ENCODE data around the gene RRM2. TPM values are rescaled to one million over a fixed set of nuclear protein-coding genes. Genes with fewer than 3 reads are reported as not detected.
"Not testable (repeated sequence)": the region's sequence is repeated elsewhere in the genome, so short reads cannot be mapped to it uniquely, and the experiment has no call there.

Gene RRM2
- total RNA-seq, 2 experiments from 2014 or later: 546 to 570 TPM

DNA sequence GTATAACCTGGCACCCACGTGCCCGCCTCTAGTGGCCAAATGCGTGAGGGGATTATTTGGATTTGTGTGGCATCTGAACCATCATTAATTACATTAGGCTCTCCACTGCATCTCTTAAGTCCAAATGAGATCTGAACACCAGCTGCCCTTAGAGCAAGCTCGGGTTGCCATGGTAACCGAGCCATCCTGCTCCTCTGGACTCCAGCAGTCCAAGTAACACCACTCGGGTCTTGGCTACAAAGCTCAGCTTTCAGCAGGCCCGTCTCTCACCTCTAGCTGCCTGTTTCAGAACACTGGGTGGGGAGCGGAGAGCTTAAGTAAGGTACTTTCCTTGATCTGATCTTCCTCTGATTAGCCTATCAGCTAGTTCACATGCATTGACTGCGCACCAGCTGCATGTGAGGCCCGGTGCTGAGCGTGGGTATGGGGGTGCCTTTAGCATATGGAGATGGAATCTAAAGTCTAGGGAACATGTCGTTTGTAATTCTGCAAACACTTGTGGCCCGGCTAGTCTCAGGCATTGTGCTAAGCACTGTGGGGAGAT is 28.2 kb upstream of the RRM2 start:
- H3K27ac Mint-ChIP-seq: no peak overlapping the region
- ChIA-PET CTCF (interaction anchor here (6.2 kb wide), 1 partner anchor 22 kb away, joined by 100 read pairs; no protein-coding TSS in a partner anchor), POLR2A (interaction anchor here (0.7 kb wide), 1 partner anchor 15 kb away, joined by 3 read pairs; no protein-coding TSS in a partner anchor)
- H3K9me3 Mint-ChIP-seq: peaks cover 6% of the 10 kb centered on the region
- no peak overlapping the region for H3K4me3 Mint-ChIP-seq
- H3K27me3 Mint-ChIP-seq: peaks cover 43% of the 10 kb centered on the region
- H3K36me3 Mint-ChIP-seq (ENCODE audit: low read depth): peaks cover 2% of the 10 kb centered on the region
- H3K4me1 Mint-ChIP-seq: peaks cover 16% of the 10 kb centered on the region
- no peak for DNase-seq

DNA sequence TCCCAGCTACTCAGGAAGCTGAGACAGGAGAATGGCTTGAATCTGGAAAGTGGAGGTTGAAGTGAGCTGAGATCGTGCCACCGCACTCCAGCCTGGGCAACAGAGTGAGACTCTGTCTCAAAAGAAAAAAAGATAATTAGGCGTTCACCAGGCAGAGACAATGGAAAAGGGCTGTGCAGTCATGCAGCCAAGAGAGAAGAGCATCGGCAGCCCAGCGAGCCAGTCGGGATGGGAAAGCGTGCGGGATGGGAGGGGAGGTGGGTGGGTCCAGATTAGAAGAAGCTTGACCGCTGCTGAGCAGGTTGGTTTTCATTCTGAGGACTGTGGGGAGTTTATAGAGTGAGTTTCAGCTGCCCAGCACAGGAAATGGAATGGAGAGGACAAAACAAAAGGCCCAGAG is 27.4 kb upstream of the RRM2 start:
- peaks cover 36% of the 10 kb centered on the region for H3K27me3 Mint-ChIP-seq
- no peak overlapping the region for H3K27ac Mint-ChIP-seq

DNA sequence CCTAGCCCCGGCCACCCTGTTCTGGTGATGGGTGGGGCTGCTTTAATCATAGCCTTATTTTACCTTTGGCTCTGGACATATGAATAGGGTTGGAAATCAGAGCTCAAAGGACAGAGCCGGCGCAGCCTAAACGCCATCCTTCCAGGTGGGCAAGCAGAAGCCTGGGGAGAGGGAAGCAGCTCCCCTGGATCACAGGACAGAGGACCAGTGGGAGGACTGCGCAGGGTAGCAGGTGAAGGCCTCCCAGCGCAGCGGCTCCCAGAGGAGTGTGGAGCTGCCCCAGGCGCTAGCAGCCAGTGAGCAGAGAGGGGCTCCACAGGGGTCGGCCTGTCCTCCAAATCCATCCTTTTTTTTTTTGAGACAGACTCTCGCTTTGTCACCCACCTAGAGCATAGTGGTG is 25.9 kb upstream of the RRM2 start:
- Mint-ChIP-seq H3K27me3 (peaks cover 36% of the 10 kb centered on the region), H3K4me3 (no peak overlapping the region), H3K27ac (no peak overlapping the region), H3K4me1 (peaks cover 13% of the 10 kb centered on the region), H3K36me3 (ENCODE audit: low read depth) (no peaks in the 10 kb centered on the region), H3K9me3 (peaks cover 6% of the 10 kb centered on the region)
- ChIA-PET POLR2A (interaction anchor here (0.9 to 1.8 kb wide), 7 partner anchors 18 to 37 kb away, joined by 4 to 7 read pairs (median 5); no protein-coding TSS in a partner anchor), CTCF (interaction anchor here (0.7 to 6.2 kb wide), 20 partner anchors 8 to 350 kb away, joined by 3 to 100 read pairs (median 5); no protein-coding TSS in a partner anchor)
- DNase-seq: no peak

More for the DNA sequence above, 27.4 kb upstream of the RRM2 start:
- peaks cover 6% of the 10 kb centered on the region for H3K9me3 Mint-ChIP-seq
- no peak overlapping the region for H3K4me3 Mint-ChIP-seq
- H3K4me1 Mint-ChIP-seq: peaks cover 16% of the 10 kb centered on the region
- peaks cover 2% of the 10 kb centered on the region for H3K36me3 Mint-ChIP-seq (ENCODE audit: low read depth)
- no peak for DNase-seq
- ChIA-PET CTCF (interaction anchor here (0.6 to 6.2 kb wide), 5 partner anchors 12 to 614 kb away, joined by 3 to 100 read pairs (median 5); no protein-coding TSS in a partner anchor), POLR2A (interaction anchor here (0.7 kb wide), 1 partner anchor 16 kb away, joined by 3 read pairs; no protein-coding TSS in a partner anchor)

DNA sequence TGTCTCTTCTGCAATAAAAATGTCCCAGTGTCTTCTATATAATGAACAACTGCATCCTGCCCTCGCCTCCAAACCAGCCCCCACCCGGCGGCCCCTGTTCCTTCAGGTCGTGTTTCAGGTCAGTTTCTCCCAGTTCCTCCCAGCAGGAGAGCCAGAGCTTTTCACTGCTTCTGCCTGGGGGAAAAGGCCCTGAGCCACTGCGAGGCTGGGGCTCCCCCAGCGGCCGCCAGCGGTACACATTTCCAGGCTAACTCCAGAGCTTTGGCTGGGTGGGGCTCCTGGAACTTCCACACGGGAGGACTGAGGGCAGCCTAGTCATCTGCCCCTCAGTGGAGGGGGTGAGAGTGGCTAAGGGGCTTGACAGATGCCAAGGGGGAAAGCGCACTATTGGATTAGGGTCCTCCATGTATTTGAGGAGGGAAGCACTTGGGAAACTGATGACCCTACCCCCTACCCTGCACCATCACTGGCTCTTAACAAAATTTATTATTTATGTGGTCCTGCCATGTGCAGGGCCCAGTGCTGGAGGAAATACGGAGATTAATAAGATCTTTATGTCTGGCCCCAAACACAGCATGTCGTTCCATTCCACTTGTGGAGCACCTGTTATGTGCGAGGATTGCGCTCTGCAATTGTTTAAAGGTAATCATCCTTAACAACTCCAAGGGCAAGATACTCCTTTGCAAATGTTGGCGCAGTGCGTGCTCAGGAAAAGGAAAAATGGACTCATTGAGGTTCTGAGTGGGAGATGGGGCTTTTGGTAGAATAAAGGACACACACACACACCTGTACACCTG is 25.0 kb upstream of the RRM2 start:
- peak; percentile 41 for DNase-seq
- Mint-ChIP-seq H3K36me3 (ENCODE audit: low read depth) (no peaks in the 10 kb centered on the region), H3K27ac (no peak overlapping the region), H3K9me3 (no peaks in the 10 kb centered on the region), H3K4me1 (peaks cover 6% of the 10 kb centered on the region), H3K27me3 (peaks cover 28% of the 10 kb centered on the region), H3K4me3 (no peak overlapping the region)
- CTCF ChIA-PET: interaction anchor here (0.6 to 6.2 kb wide), 23 partner anchors 8 to 349 kb away, joined by 3 to 100 read pairs (median 5); no protein-coding TSS in a partner anchor
- POLR2A ChIA-PET: interaction anchor here (0.9 to 1.8 kb wide), 7 partner anchors 19 to 36 kb away, joined by 4 to 7 read pairs (median 5); no protein-coding TSS in a partner anchor

DNA sequence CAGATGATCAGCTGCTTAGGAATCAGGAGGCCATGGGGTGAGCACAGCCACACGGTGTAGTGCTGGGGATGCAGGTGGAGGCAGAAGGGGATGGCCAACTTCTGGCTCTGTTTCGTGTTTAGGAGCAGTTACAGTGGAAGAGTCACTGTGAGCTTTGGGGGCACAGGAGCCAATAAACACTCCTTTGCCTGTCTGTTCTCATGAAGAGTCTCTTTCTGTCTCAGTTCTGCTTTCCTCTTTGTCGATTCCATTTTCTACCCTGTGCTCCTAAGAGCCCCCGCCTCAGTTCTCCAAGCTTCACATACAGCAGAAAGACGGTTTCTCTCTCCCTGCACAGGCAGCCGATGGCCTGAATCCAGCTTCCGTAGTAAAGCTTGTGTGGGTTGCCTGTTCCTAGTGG is 21.0 kb upstream of the RRM2 start:
- Mint-ChIP-seq H3K36me3 (ENCODE audit: low read depth) (no peaks in the 10 kb centered on the region), H3K27me3 (peaks cover 11% of the 10 kb centered on the region), H3K4me1 (peaks cover 4% of the 10 kb centered on the region), H3K4me3 (no peak overlapping the region), H3K9me3 (no peaks in the 10 kb centered on the region), H3K27ac (no peak overlapping the region)
- no peak for DNase-seq
- ChIA-PET CTCF (interaction anchor here (1.0 to 1.1 kb wide), 2 partner anchors 10 to 29 kb away, joined by 3 to 4 read pairs; no protein-coding TSS in a partner anchor), POLR2A (interaction anchor here (0.9 to 1.6 kb wide), 2 partner anchors 44 to 347 kb away, joined by 3 to 4 read pairs; partner anchors contain the start of gene ODC1)

DNA sequence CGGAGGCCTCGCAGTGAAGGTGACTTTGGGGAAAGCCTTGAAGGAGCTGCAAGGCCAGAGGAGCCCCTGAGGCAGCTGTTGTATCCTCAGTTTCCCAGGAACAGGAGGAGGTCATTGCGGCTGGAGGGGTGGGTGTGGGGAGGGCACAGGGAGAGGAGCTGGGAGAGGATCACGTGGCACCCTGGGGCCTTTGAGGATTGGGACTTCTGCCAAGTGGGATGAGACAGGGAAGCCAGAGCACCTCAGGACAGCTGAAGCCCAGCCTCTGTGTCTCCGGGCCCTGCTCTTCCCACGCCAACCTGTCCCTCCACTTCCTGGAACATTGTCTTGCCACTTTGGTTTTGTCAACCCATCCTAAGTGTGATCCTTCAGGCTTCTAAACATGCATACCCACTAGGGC is 19.4 kb upstream of the RRM2 start:
- ChIA-PET POLR2A (no interaction called here), CTCF (interaction anchor here (0.5 kb wide), 1 partner anchor 32 kb away, joined by 3 read pairs; no protein-coding TSS in a partner anchor)

DNA sequence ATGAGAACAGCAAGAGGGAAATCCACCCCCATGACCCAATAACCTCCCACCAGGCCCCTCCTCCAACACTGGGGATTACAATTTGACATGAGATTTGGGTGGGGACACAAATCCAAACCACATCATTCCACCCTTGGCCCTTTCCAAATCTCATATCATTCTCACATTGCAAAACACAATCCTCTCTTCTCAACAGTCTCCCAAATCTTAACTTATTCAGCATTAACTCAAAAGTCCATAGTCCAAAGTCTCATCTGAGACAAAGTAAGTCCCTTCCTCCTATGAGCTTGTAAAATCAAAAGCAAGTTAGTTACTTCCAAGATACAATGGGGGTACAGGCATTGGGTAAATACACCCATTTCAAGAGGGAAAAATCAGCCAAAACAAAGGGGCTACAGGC is 17.6 kb upstream of the RRM2 start:
- H3K4me1 Mint-ChIP-seq; H3K27me3 Mint-ChIP-seq; POLR2A ChIA-PET; H3K36me3 Mint-ChIP-seq (ENCODE audit: low read depth); H3K9me3 Mint-ChIP-seq; DNase-seq; H3K27ac Mint-ChIP-seq; H3K4me3 Mint-ChIP-seq: not testable (repeated sequence)
- CTCF ChIA-PET: interaction anchor here (1.2 kb wide), 1 partner anchor 8 kb away, joined by 3 read pairs; no protein-coding TSS in a partner anchor

More for the DNA sequence above, 19.4 kb upstream of the RRM2 start:
- no peaks in the 10 kb centered on the region for H3K4me1 Mint-ChIP-seq
- H3K36me3 Mint-ChIP-seq (ENCODE audit: low read depth): no peaks in the 10 kb centered on the region
- H3K27me3 Mint-ChIP-seq: peaks cover 11% of the 10 kb centered on the region
- H3K27ac Mint-ChIP-seq: no peak overlapping the region
- no peak overlapping the region for H3K4me3 Mint-ChIP-seq
- H3K9me3 Mint-ChIP-seq: no peaks in the 10 kb centered on the region
- no peak for DNase-seq

DNA sequence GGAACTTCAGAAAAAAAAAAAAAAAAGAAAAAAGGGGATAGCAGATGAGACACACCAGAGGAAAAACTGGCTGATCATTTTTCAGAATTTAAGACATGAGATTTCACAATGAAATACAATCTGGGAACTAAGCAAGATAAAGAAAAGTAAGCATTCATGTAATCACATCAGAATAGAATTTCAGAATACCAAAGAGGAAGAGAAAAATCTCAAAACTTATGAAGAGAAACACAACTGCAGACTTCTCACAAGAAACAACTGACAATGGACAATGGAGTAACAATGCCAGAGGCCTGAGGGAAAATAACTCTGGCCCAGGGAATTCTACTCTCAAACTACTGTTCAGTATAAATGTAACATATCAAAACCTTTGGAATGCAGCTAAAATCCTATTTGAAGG is 13.2 kb upstream of the RRM2 start:
- Mint-ChIP-seq H3K27me3 (no peaks in the 10 kb centered on the region), H3K9me3 (no peaks in the 10 kb centered on the region), H3K36me3 (ENCODE audit: low read depth) (no peaks in the 10 kb centered on the region), H3K27ac (no peak overlapping the region), H3K4me3 (no peak overlapping the region), H3K4me1 (no peaks in the 10 kb centered on the region)
- POLR2A ChIA-PET: no interaction called here
- CTCF ChIA-PET: interaction anchor here (0.9 kb wide), 1 partner anchor 12 kb away, joined by 3 read pairs; no protein-coding TSS in a partner anchor
- DNase-seq: no peak

DNA sequence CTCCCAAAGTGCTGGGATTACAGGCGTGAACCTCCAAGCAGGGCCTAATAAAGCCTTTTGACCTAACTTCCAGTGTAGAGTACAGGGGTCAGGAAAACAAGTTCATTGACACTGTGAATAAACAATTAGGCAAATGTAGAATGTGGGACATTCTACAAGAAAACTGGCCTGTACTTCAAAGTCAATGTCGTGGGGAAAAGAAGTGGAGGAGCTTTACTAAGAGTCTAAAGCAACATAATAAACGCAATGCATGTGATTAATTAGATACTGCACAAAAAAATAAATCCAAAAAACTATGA is 3.6 kb upstream of the RRM2 start:
- H3K4me1 Mint-ChIP-seq: peaks cover 45% of the 10 kb centered on the region
- H3K36me3 Mint-ChIP-seq (ENCODE audit: low read depth): peaks cover 30% of the 10 kb centered on the region
- ChIA-PET POLR2A (interaction anchor here (1.0 to 5.9 kb wide), 13 partner anchors 8 to 563 kb away, joined by 3 to 53 read pairs (median 6); partner anchors contain the start of genes ADAM17, HPCAL1, ODC1 and YWHAQ), CTCF (interaction anchor here (0.6 to 5.4 kb wide), 10 partner anchors 21 to 367 kb away, joined by 3 to 23 read pairs (median 4); partner anchors contain the start of gene TAF1B)
- no peaks in the 10 kb centered on the region for H3K9me3 Mint-ChIP-seq
- DNase-seq: no peak
- no peak overlapping the region for H3K4me3 Mint-ChIP-seq
- H3K27ac Mint-ChIP-seq: peak overlapping the region; percentile 40
- H3K27me3 Mint-ChIP-seq: no peaks in the 10 kb centered on the region

DNA sequence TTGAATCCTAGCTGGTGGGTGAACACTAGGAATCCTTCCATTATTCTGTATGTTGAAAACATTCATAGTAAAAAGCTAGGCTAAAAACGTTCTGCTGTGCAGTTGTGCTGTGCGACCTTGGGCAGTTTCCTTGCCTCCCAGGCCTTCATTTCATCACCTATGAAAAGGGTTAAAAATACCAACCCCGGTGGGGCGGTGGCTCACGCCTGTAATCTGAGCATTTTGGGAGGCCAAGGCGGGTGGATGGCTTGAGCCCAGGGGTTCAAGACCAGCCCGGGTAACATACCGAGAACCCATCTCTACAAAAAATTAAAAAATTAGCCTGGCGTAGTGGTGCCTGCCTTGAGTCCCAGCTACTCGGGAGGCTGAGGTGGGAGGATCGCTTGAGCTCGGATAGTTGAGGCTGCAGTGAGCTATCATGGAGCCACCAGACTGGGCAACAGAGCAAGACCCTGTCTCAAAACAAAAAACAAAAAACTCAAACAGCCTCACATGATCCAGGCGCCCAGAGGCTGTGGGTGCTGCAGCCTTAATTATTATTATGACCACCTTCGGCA is 2.9 kb upstream of the RRM2 start:
- peaks cover 49% of the 10 kb centered on the region for H3K4me1 Mint-ChIP-seq
- POLR2A ChIA-PET: interaction anchor here (0.6 to 5.9 kb wide), 12 partner anchors 10 to 563 kb away, joined by 3 to 53 read pairs (median 6); partner anchors contain the start of genes ADAM17, HPCAL1, KLF11 and ODC1

DNA sequence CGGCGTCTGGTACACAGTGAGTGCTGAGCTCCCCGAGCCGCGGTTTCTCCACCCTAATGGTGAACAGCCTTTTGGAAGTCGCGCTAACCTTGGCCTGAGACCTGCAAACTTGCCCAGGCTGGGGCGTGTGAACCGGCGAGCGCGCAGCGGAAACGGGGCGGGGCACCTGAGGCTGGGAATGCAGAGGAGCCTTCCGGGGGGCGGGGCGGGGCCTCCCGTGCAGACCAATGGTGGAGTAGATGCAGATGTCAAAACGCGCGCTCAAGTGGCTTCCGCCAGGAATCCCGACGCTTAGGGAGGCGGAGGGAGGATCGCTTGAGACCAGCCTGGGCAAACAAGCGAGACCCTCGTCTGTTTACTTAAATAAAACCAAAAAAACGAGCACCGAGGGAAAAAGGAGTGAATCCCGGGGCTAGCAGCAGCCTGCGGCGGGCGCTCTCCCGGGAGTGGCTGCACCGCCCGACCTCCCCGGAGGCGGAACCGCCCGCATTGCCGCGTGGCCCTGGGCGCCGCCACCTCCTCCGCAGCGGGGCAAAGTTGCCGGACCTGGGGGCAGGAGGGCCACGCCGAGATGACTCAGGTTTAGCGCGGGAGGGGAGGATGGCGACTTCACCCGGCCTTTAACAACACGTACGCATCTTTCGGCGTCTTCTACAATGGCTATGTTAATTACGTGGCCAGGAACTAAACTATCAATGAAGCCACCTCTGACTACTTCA is 2.2 kb upstream of the RRM2 start:
- peak; percentile 95 for DNase-seq
- ChIA-PET POLR2A (interaction anchor here (0.6 to 5.9 kb wide), 26 partner anchors 10 to 565 kb away, joined by 3 to 53 read pairs (median 5); partner anchors contain the start of genes ADAM17, HPCAL1, KLF11 and ODC1), CTCF (interaction anchor here (1.0 to 5.4 kb wide), 6 partner anchors 25 to 315 kb away, joined by 3 to 23 read pairs (median 6); no protein-coding TSS in a partner anchor)
- H3K27ac Mint-ChIP-seq: peak overlapping the region; percentile 98
- peak overlapping the region; percentile 95 for H3K4me3 Mint-ChIP-seq
- H3K9me3 Mint-ChIP-seq: no peaks in the 10 kb centered on the region
- no peaks in the 10 kb centered on the region for H3K27me3 Mint-ChIP-seq
- H3K36me3 Mint-ChIP-seq (ENCODE audit: low read depth): peaks cover 44% of the 10 kb centered on the region
- peaks cover 56% of the 10 kb centered on the region for H3K4me1 Mint-ChIP-seq

More for the DNA sequence above, 2.9 kb upstream of the RRM2 start:
- no peaks in the 10 kb centered on the region for H3K27me3 Mint-ChIP-seq
- H3K36me3 Mint-ChIP-seq (ENCODE audit: low read depth): peaks cover 37% of the 10 kb centered on the region
- DNase-seq: no peak
- CTCF ChIA-PET: interaction anchor here (0.7 to 5.4 kb wide), 6 partner anchors 22 to 316 kb away, joined by 3 to 23 read pairs (median 6); no protein-coding TSS in a partner anchor
- peak overlapping the region; percentile 95 for H3K4me3 Mint-ChIP-seq
- peak overlapping the region; percentile 98 for H3K27ac Mint-ChIP-seq
- H3K9me3 Mint-ChIP-seq: no peaks in the 10 kb centered on the region

Measured in activated CD4-positive, alpha-beta memory T cell treated with anti-CD3 and anti-CD28 coated beads, Interleukin-2, amount 10 ng/mL, durations not matched to agents 7 days and 5 days (primary cell).